Retinal pigment epithelial cell (primary cell): ENCODE measurements around the gene ODAM.

Source experiments
- DNase-seq: peaks from one replicate; pipeline ENCODE4 v3.0.0-alpha.2; 2010; ENCODE audit warnings: low read depth
- H3K4me3 ChIP-seq: 2 replicates; pipeline ENCODE4 v1.5.1; 2011; ENCODE audit warnings: mild to moderate bottlenecking, low read length, control low read depth, moderate library complexity
- TF ChIP-seq, protein P1 (sequence below): conservative IDR thresholded peaks from 2 replicates; pipeline ENCODE4 v1.5.1; 2011; ENCODE audit warnings: low read depth, low read length, control low read depth, inconsistent platforms

ODAM gene

GRCh38 chr4:70251945-70252277 is 56.4 kb downstream of the ODAM start:
- H3K4me3 ChIP-seq, result no peak overlapping the region
- TF ChIP-seq, protein P1, sequence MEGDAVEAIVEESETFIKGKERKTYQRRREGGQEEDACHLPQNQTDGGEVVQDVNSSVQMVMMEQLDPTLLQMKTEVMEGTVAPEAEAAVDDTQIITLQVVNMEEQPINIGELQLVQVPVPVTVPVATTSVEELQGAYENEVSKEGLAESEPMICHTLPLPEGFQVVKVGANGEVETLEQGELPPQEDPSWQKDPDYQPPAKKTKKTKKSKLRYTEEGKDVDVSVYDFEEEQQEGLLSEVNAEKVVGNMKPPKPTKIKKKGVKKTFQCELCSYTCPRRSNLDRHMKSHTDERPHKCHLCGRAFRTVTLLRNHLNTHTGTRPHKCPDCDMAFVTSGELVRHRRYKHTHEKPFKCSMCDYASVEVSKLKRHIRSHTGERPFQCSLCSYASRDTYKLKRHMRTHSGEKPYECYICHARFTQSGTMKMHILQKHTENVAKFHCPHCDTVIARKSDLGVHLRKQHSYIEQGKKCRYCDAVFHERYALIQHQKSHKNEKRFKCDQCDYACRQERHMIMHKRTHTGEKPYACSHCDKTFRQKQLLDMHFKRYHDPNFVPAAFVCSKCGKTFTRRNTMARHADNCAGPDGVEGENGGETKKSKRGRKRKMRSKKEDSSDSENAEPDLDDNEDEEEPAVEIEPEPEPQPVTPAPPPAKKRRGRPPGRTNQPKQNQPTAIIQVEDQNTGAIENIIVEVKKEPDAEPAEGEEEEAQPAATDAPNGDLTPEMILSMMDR, result no peak

More at GRCh38 chr4:70251945-70252277, 56.4 kb downstream of the ODAM start:
- no peak for DNase-seq
